C4-2B (cell line): Measurements from ENCODE around the gene MGAT5B.

Experiments
- CTCF ChIP-seq: fragments of 450-650 bp; conservative IDR thresholded peaks from 2 replicates; pipeline ENCODE4 v1.5.1; 2017; ENCODE audit warnings: mild to moderate bottlenecking
- ZFX ChIP-seq: fragments of 450-650 bp; IDR thresholded peaks from 2 replicates; pipeline ENCODE4 v1.6.1; 2017

- no peak for TF ChIP-seq CTCF
- TF ChIP-seq ZFX = no peak
Observed at GRCh38 chr17:76864024-76864423, 4.2 kb upstream of the MGAT5B start.
